ENCODE results near the gene CRYGN. TPM values are rescaled to one million over a fixed set of nuclear protein-coding genes. Genes with fewer than 3 reads are reported as not detected.

The CRYGN gene
- total RNA-seq, 2 experiments from 2014 or later = 0.12 to 0.74 TPM

GRCh38 chr7:151437159-151437553, 2.8 kb downstream of the CRYGN start:
- no peak overlapping the region for H3K27ac Mint-ChIP-seq
- H3K4me1 Mint-ChIP-seq = peaks cover 38% of the 10 kb centered on the region

GRCh38 chr7:151436446-151437158, 3.3 kb downstream of the CRYGN start:
- no peak for DNase-seq
- H3K36me3 Mint-ChIP-seq = no peaks in the 10 kb centered on the region
- no peaks in the 10 kb centered on the region for H3K27me3 Mint-ChIP-seq
- H3K4me3 Mint-ChIP-seq = no peak overlapping the region
- H3K4me1 Mint-ChIP-seq = peaks cover 35% of the 10 kb centered on the region
- H3K9me3 Mint-ChIP-seq = no peaks in the 10 kb centered on the region
- H3K27ac Mint-ChIP-seq = no peak overlapping the region

More at GRCh38 chr7:151437159-151437553, 2.8 kb downstream of the CRYGN start:
- H3K9me3 Mint-ChIP-seq = no peaks in the 10 kb centered on the region
- no peak for DNase-seq
- H3K36me3 Mint-ChIP-seq = no peaks in the 10 kb centered on the region
- no peaks in the 10 kb centered on the region for H3K27me3 Mint-ChIP-seq
- no peak overlapping the region for H3K4me3 Mint-ChIP-seq

DNA sequence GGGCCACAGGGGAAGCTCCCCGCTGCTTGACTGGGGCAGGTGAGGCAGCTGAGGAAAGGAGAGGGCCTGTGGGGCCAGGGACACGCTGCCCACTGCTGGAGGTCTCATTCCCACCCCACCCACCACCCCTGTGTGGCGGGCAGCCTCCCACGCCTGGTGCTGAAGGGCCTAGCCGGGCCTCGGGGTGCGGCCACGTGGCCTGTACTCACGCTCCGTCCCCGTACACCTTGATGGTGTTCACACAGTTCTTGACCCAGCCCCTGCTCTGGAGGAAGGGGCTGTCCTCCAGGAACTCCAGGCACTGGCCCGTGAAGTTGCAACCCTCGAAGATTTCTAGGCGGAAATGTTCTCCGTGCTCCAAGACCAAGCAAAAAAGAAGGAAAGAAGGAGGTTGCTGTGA, 4.0 kb downstream of the CRYGN start:
- Mint-ChIP-seq H3K36me3 (no peaks in the 10 kb centered on the region), H3K27me3 (no peaks in the 10 kb centered on the region), H3K9me3 (no peaks in the 10 kb centered on the region), H3K27ac (no peak overlapping the region), H3K4me3 (no peak overlapping the region), H3K4me1 (peaks cover 31% of the 10 kb centered on the region)
- no peak for DNase-seq

GRCh38 chr7:151435103-151435916, 4.6 kb downstream of the CRYGN start:
- no peak overlapping the region for H3K27ac Mint-ChIP-seq
- DNase-seq = no peak
- no peaks in the 10 kb centered on the region for H3K9me3 Mint-ChIP-seq
- no peak overlapping the region for H3K4me3 Mint-ChIP-seq
- no peaks in the 10 kb centered on the region for H3K36me3 Mint-ChIP-seq
- peaks cover 28% of the 10 kb centered on the region for H3K4me1 Mint-ChIP-seq
- no peaks in the 10 kb centered on the region for H3K27me3 Mint-ChIP-seq

DNA sequence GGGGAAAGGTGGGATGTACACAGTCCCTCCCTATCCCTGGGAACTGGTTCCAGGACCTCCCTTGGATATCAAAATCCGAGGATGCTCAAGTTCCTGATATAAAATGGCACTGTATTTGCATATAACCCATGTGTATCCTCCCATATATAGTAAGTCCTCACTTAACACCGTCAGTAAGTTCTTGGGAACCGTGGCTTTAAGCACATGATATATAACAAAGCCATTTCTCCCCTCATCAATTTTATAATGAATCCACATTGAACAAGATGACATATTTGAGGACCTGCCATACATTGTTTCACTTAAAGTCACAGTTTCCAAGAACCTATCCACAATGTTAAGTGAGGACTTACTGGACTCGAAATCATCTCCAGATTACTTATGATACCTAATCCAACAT, 5.4 kb downstream of the CRYGN start:
- Mint-ChIP-seq H3K27ac (no peak overlapping the region), H3K9me3 (no peaks in the 10 kb centered on the region), H3K4me1 (peaks cover 33% of the 10 kb centered on the region), H3K27me3 (no peaks in the 10 kb centered on the region), H3K4me3 (no peak overlapping the region), H3K36me3 (no peaks in the 10 kb centered on the region)
- DNase-seq = no peak

DNA sequence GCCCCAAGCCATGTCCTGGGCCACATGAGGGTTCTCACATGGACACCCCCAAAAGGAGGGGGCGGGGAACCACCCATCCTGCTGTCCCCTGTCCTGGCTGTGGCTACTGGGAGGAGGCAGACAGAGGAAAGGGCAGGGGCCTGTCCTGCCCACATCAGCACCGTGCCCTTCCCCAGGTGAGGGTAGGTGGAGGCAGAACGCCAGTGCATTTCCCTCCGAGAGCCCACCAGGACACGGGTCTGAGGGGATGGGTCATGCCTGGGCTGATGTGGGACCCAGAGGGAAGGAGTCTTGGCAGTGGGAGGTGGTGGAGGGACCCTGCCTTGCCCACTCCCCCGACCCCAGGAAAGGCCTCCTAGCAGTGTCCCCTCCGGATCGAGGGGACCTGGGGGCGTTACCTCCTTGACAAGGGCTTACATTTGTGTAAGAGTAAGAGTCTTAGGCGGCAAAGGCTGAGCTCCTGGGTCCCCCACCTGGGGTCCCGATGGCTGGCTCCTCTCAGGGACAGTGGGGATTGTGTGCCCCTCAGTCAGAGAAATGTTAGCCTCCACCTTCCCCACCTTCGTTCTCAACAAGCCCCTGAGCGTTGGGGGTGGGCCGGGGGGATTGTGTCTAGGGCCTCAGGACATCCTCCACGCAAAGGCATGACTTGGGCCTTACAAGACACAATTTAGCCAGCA, 6.1 kb downstream of the CRYGN start:
- Mint-ChIP-seq H3K27ac (no peak overlapping the region), H3K4me1 (peaks cover 32% of the 10 kb centered on the region), H3K36me3 (no peaks in the 10 kb centered on the region), H3K4me3 (no peak overlapping the region), H3K27me3 (no peaks in the 10 kb centered on the region), H3K9me3 (no peaks in the 10 kb centered on the region)
- DNase-seq = no peak

DNA sequence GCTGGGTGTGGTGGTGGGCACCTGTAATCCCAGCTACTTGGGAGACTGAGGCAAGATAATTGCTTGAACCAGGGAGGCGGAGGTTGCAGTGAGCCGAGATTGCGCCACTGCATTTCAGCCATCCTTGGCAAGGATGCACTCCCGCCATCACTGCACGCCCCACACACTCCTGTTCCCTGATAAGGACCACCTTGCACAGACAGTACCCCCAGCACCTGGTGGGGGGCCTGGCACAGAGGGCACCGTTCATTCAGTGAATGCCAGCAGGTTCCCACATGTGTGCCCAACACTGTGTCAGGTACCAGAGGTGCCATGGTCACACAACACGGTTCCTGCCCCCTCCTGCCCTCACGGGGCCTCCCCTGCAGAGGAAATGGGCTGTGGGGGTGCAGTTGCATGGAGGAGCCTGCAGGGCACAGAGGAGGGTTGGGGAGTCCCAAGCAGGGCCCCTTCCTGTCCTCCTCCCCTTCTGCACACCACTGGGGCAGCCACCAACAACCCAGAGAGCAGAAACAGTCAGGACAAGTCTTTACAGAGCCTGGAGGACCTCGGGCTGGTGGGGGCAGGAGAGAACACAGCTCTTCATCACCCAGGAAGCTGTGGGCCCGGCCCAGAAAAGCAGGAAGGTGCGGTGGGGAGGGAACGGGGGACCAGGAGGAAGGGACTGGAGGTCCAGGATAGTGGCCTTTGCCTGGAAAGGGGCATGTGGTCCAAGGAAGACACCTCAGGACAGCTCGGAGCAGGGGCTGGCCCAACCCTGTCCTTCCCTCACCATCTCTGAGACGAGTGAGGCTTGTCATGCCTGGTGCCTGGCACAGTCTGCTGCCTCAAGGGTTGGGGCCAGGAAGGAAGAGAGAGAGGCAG, 7.1 kb downstream of the CRYGN start:
- no peaks in the 10 kb centered on the region for H3K27me3 Mint-ChIP-seq
- H3K36me3 Mint-ChIP-seq = no peaks in the 10 kb centered on the region
- no peaks in the 10 kb centered on the region for H3K9me3 Mint-ChIP-seq
- peak; percentile 69 for DNase-seq
- peak overlapping the region; percentile 73 for H3K27ac Mint-ChIP-seq
- H3K4me1 Mint-ChIP-seq = peaks cover 39% of the 10 kb centered on the region
- peak overlapping the region; percentile 37 for H3K4me3 Mint-ChIP-seq

GRCh38 chr7:151431768-151432311, 8.1 kb downstream of the CRYGN start:
- peaks cover 41% of the 10 kb centered on the region for H3K4me1 Mint-ChIP-seq
- no peaks in the 10 kb centered on the region for H3K27me3 Mint-ChIP-seq
- H3K4me3 Mint-ChIP-seq = no peak overlapping the region
- no peaks in the 10 kb centered on the region for H3K9me3 Mint-ChIP-seq
- no peak overlapping the region for H3K27ac Mint-ChIP-seq
- DNase-seq = no peak
- no peaks in the 10 kb centered on the region for H3K36me3 Mint-ChIP-seq

- no peak overlapping the region for H3K27ac Mint-ChIP-seq
- H3K4me1 Mint-ChIP-seq = peaks cover 41% of the 10 kb centered on the region
- H3K36me3 Mint-ChIP-seq = no peaks in the 10 kb centered on the region
- H3K9me3 Mint-ChIP-seq = no peaks in the 10 kb centered on the region
- no peak for DNase-seq
- no peaks in the 10 kb centered on the region for H3K27me3 Mint-ChIP-seq
- H3K4me3 Mint-ChIP-seq = no peak overlapping the region
Measured at GRCh38 chr7:151431281-151431767, 8.6 kb downstream of the CRYGN start.

GRCh38 chr7:151430391-151431205, 9.3 kb downstream of the CRYGN start:
- no peaks in the 10 kb centered on the region for H3K9me3 Mint-ChIP-seq
- H3K36me3 Mint-ChIP-seq = no peaks in the 10 kb centered on the region
- peaks cover 41% of the 10 kb centered on the region for H3K4me1 Mint-ChIP-seq
- H3K27me3 Mint-ChIP-seq = no peaks in the 10 kb centered on the region
- no peak overlapping the region for H3K4me3 Mint-ChIP-seq
- no peak for DNase-seq
- H3K27ac Mint-ChIP-seq = no peak overlapping the region

- peak; percentile 53 for DNase-seq
- Mint-ChIP-seq H3K27ac (peak overlapping the region; percentile 26), H3K4me1 (peaks cover 41% of the 10 kb centered on the region), H3K36me3 (no peaks in the 10 kb centered on the region), H3K27me3 (no peaks in the 10 kb centered on the region), H3K9me3 (no peaks in the 10 kb centered on the region), H3K4me3 (peak overlapping the region; percentile 42)
Measured at GRCh38 chr7:151429560-151430331, 10.2 kb downstream of the CRYGN start.

GRCh38 chr7:151429237-151429559, 10.7 kb downstream of the CRYGN start:
- H3K36me3 Mint-ChIP-seq = no peaks in the 10 kb centered on the region
- no peak overlapping the region for H3K27ac Mint-ChIP-seq
- DNase-seq = no peak
- H3K9me3 Mint-ChIP-seq = no peaks in the 10 kb centered on the region
- no peak overlapping the region for H3K4me3 Mint-ChIP-seq
- peaks cover 41% of the 10 kb centered on the region for H3K4me1 Mint-ChIP-seq
- no peaks in the 10 kb centered on the region for H3K27me3 Mint-ChIP-seq

Measured in activated naive CD8-positive, alpha-beta T cell treated with anti-CD3 and anti-CD28 coated beads for 36 hours (primary cell).